Measurements from ENCODE around the gene GALM.

GALM gene

DNA sequence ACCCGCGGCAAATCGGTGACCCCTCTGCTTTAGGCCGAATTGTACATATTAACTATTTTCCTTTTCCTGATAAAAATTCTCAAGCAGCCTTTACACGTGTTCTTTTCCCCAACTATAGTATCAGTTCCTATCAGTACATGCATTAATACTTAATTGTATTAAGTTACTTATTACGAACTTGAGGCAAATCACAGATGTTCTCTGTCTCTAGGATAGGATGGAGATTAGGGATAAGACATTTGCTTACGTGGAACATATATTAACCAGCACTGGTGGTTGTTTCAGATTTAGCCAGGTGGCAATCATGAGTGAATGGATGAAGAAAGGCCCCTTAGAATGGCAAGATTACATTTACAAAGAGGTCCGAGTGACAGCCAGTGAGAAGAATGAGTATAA, 112.8 kb downstream of the GALM start:
- no peak for DNase-seq

DNA sequence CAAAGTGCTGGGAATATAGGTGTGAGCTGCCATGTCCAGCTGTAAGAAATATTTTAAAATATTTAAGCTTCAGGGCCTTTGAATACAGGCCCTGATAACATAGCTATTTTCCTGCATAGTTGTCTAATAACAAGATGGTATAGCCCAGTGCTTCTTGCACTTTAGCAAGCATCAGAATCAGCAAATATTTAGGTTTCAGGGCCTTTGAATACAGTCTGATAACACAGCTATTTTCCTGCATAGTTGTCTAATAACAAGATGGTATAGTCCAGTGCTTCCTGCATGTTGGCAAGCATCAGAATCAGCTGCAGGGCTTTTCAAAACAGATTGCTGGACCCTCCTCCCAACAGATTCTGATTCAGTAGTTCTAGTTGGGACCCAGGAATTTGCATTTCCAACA, 117.7 kb downstream of the GALM start:
- DNase-seq, result no peak
